Measurements from ENCODE around the gene CRYBB3. TPM values are rescaled to one million over a fixed set of nuclear protein-coding genes. Genes with fewer than 3 reads are reported as not detected.

CRYBB3 gene
- total RNA-seq, 1 donor from 2014 or later, result 0.43 TPM

DNA sequence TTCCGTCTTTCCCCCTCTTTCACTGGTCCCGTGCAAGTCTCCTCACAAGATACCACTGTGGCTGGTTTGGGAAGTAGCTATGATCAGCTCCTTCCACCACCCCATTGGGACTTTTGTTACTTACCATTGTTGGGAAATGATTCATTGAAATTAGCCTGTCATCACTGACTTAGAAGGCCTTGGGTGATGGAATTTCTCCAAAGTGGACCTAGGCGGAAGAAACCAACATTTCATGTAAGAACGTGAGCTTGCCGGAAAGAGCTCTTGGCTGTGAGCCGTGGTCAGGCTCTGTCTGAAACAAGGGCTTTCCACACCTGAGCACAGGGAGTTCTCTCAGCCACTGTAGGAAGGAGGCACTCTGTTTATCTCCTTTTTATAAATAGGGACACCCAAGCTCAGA, 23.5 kb upstream of the CRYBB3 start:
- Histone ChIP-seq H3K4me1 (ENCODE audit: insufficient read depth, low read length) (no peaks in the 10 kb centered on the region), H3K4me3 (ENCODE audit: insufficient read depth, low read depth, low read length) (no peak overlapping the region), H3K4me2 (ENCODE audit: low read length) (no peak overlapping the region), H3K79me2 (ENCODE audit: insufficient read depth, low read length) (no peaks in the 10 kb centered on the region), H3K36me3 (ENCODE audit: insufficient read depth, low read length) (no peaks in the 10 kb centered on the region), H3K9ac (ENCODE audit: low read length) (no peak overlapping the region), H2AFZ (ENCODE audit: low read depth, low read length) (no peak overlapping the region), H4K20me1 (ENCODE audit: insufficient read depth, low read length) (no peaks in the 10 kb centered on the region), H3K27ac (ENCODE audit: low read depth, low read length) (no peak overlapping the region), H3K9me3 (ENCODE audit: insufficient read depth, low read depth, low read length) (no peaks in the 10 kb centered on the region), H3K27me3 (ENCODE audit: insufficient read depth, low read length) (no peaks in the 10 kb centered on the region)
- TF ChIP-seq, protein P1, sequence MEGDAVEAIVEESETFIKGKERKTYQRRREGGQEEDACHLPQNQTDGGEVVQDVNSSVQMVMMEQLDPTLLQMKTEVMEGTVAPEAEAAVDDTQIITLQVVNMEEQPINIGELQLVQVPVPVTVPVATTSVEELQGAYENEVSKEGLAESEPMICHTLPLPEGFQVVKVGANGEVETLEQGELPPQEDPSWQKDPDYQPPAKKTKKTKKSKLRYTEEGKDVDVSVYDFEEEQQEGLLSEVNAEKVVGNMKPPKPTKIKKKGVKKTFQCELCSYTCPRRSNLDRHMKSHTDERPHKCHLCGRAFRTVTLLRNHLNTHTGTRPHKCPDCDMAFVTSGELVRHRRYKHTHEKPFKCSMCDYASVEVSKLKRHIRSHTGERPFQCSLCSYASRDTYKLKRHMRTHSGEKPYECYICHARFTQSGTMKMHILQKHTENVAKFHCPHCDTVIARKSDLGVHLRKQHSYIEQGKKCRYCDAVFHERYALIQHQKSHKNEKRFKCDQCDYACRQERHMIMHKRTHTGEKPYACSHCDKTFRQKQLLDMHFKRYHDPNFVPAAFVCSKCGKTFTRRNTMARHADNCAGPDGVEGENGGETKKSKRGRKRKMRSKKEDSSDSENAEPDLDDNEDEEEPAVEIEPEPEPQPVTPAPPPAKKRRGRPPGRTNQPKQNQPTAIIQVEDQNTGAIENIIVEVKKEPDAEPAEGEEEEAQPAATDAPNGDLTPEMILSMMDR (IDR thresholded peaks at IDR 0.05; ENCODE audit: insufficient read depth, low read depth, low read length), result no peak
- no peak for TF ChIP-seq EZH2 (IDR thresholded peaks at IDR 0.05; ENCODE audit: insufficient read depth, low read length)
- FAIRE-seq, result no peak
- Mint-ChIP-seq H3K27ac (ENCODE audit: unreplicated experiment) (no peak overlapping the region), H3K27me3 (ENCODE audit: low read depth, unreplicated experiment) (no peaks in the 10 kb centered on the region), H3K4me1 (ENCODE audit: low read depth, unreplicated experiment) (peaks cover 7% of the 10 kb centered on the region), H3K36me3 (ENCODE audit: low read depth, unreplicated experiment) (peaks cover 29% of the 10 kb centered on the region), H3K4me3 (ENCODE audit: unreplicated experiment) (no peak overlapping the region), H3K9me3 (ENCODE audit: unreplicated experiment) (peaks cover 6% of the 10 kb centered on the region)
- DNase-seq (ENCODE audit: low read depth), result no peak

DNA sequence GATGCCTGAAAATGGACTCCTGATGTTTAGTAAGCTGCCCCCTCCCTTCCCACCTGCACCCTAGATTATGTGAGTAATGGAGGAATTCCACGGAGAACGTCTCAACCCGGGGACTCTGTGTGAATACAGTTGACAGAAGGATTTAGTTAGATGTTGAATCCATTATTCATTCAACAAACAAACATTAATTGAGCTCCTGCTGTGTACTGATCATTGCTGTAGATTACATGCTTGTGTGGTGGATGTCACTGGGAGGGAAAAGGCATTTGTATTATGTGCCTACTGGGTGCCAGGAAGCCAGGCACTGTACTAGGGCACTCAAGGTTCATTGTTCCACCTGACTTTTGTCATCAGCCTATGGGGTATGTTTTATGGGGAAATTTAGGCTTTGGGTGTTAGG, 22.9 kb upstream of the CRYBB3 start:
- Histone ChIP-seq H3K36me3 (ENCODE audit: insufficient read depth, low read length) (no peaks in the 10 kb centered on the region), H3K9ac (ENCODE audit: low read length) (no peak overlapping the region), H3K27ac (ENCODE audit: low read depth, low read length) (no peak overlapping the region), H3K4me2 (ENCODE audit: low read length) (no peak overlapping the region), H3K79me2 (ENCODE audit: insufficient read depth, low read length) (no peaks in the 10 kb centered on the region), H2AFZ (ENCODE audit: low read depth, low read length) (no peak overlapping the region), H3K27me3 (ENCODE audit: insufficient read depth, low read length) (no peaks in the 10 kb centered on the region), H3K9me3 (ENCODE audit: insufficient read depth, low read depth, low read length) (no peaks in the 10 kb centered on the region), H4K20me1 (ENCODE audit: insufficient read depth, low read length) (no peaks in the 10 kb centered on the region), H3K4me3 (ENCODE audit: insufficient read depth, low read depth, low read length) (no peak overlapping the region), H3K4me1 (ENCODE audit: insufficient read depth, low read length) (no peaks in the 10 kb centered on the region)
- H3K4me1 Mint-ChIP-seq (ENCODE audit: low read depth, unreplicated experiment), result peaks cover 7% of the 10 kb centered on the region
- TF ChIP-seq, protein P1 (IDR thresholded peaks at IDR 0.05; ENCODE audit: insufficient read depth, low read depth, low read length), result no peak
- TF ChIP-seq EZH2 (IDR thresholded peaks at IDR 0.05; ENCODE audit: insufficient read depth, low read length), result no peak
- FAIRE-seq (no peak), DNase-seq (ENCODE audit: low read depth) (no peak)
- peaks cover 33% of the 10 kb centered on the region for H3K36me3 Mint-ChIP-seq (ENCODE audit: low read depth, unreplicated experiment)
- H3K9me3 Mint-ChIP-seq (ENCODE audit: unreplicated experiment), result peaks cover 6% of the 10 kb centered on the region
- no peaks in the 10 kb centered on the region for H3K27me3 Mint-ChIP-seq (ENCODE audit: low read depth, unreplicated experiment)
- H3K4me3 Mint-ChIP-seq (ENCODE audit: unreplicated experiment), result no peak overlapping the region
- H3K27ac Mint-ChIP-seq (ENCODE audit: unreplicated experiment), result no peak overlapping the region

DNA sequence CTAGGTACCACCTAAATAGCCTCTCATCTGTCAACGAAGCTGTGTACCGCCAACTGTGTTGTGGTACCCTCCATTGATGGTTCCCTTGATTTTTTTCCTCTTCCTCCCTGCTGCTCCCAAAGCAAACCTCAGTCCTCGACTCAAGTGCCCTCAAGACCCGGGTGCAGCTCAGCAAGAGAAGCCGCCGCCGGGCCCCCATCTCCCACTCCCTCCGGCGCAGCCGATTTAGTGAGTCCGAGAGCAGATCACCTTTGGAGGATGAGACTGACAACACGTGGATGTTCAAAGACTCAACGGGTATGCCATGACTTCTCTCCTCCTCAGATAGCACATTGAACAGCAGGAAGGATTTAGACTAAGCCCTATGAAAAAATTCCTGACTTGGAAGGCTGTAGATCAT, 22.4 kb upstream of the CRYBB3 start:
- Histone ChIP-seq H2AFZ (ENCODE audit: low read depth, low read length) (no peak overlapping the region), H3K36me3 (ENCODE audit: insufficient read depth, low read length) (no peaks in the 10 kb centered on the region), H3K79me2 (ENCODE audit: insufficient read depth, low read length) (no peaks in the 10 kb centered on the region), H3K4me1 (ENCODE audit: insufficient read depth, low read length) (no peaks in the 10 kb centered on the region), H4K20me1 (ENCODE audit: insufficient read depth, low read length) (no peaks in the 10 kb centered on the region), H3K9me3 (ENCODE audit: insufficient read depth, low read depth, low read length) (no peaks in the 10 kb centered on the region), H3K27me3 (ENCODE audit: insufficient read depth, low read length) (no peaks in the 10 kb centered on the region), H3K4me2 (ENCODE audit: low read length) (no peak overlapping the region), H3K4me3 (ENCODE audit: insufficient read depth, low read depth, low read length) (no peak overlapping the region), H3K9ac (ENCODE audit: low read length) (no peak overlapping the region), H3K27ac (ENCODE audit: low read depth, low read length) (no peak overlapping the region)
- DNase-seq (ENCODE audit: low read depth), result no peak
- H3K27ac Mint-ChIP-seq (ENCODE audit: unreplicated experiment), result no peak overlapping the region
- H3K4me1 Mint-ChIP-seq (ENCODE audit: low read depth, unreplicated experiment), result peaks cover 7% of the 10 kb centered on the region
- H3K4me3 Mint-ChIP-seq (ENCODE audit: unreplicated experiment), result no peak overlapping the region
- peaks cover 6% of the 10 kb centered on the region for H3K9me3 Mint-ChIP-seq (ENCODE audit: unreplicated experiment)
- no peak for TF ChIP-seq EZH2 (IDR thresholded peaks at IDR 0.05; ENCODE audit: insufficient read depth, low read length)
- TF ChIP-seq, protein P1 (IDR thresholded peaks at IDR 0.05; ENCODE audit: insufficient read depth, low read depth, low read length), result no peak
- no peak for FAIRE-seq
- H3K36me3 Mint-ChIP-seq (ENCODE audit: low read depth, unreplicated experiment), result peaks cover 35% of the 10 kb centered on the region
- H3K27me3 Mint-ChIP-seq (ENCODE audit: low read depth, unreplicated experiment), result no peaks in the 10 kb centered on the region

Data from astrocyte (in vitro differentiated cells and primary cell).